Sigmoid colon (tissue), 7 donors: Measurements from ENCODE around the gene MPND. TPM values are rescaled to one million over a fixed set of nuclear protein-coding genes. Genes with fewer than 3 reads are reported as not detected.
A peak's percentile ranks its signal among the peaks of the same experiment; 100 is the strongest.

Experiments used
- DNase-seq: peaks from one replicate; pipeline ENCODE4 v3.0.0-alpha.2; 2019
- H3K27ac ChIP-seq, 4 donors: fragments of 200-600 bp; sonication (generic); one replicate each; pipeline ENCODE4 v1.5.1; 2016 to 2019; ENCODE audit warnings: mild to moderate bottlenecking in 1 of 4
- H3K27me3 ChIP-seq, 3 donors: fragments of 200-600 bp; sonication (generic); one replicate each; pipeline ENCODE4 v1.5.1; 2019; ENCODE audit warnings: mild to moderate bottlenecking in 1 of 3
- H3K36me3 ChIP-seq, 4 donors: fragments of 200-600 bp; sonication (generic); one replicate each; pipeline ENCODE4 v1.5.1; 2016 to 2019
- H3K4me1 ChIP-seq, 4 donors: fragments of 200-600 bp; sonication (generic); one replicate each; pipeline ENCODE4 v1.5.1; 2017 to 2019
- H3K4me3 ChIP-seq, 4 donors: fragments of 200-600 bp; sonication (generic); one replicate each; pipeline ENCODE4 v1.5.1; 2017 to 2019; ENCODE audit warnings: mild to moderate bottlenecking in 2 of 4, moderate library complexity in 1 of 4
- H3K9me3 ChIP-seq, 4 donors: fragments of 200-600 bp in 3 of 4; sonication (generic) in 3 of 4; one replicate each; pipeline versions ENCODE4 v1.5.1 to v1.6.1; 2013 to 2019
- CTCF ChIP-seq, 4 experiments: fragments of 450-650 bp in 3 of 4; fragments of 200-600 bp in 1 of 4; IDR thresholded peaks; one replicate each; pipeline ENCODE4 v1.5.1; 2016 to 2019; ENCODE audit warnings: antibody characterized with exemption in 4 of 4, mild to moderate bottlenecking in 3 of 4, moderate library complexity in 2 of 4
- EP300 ChIP-seq, 4 donors: sonication (generic); formaldehyde crosslinking; IDR thresholded peaks; one replicate each; pipeline ENCODE4 v1.6.1; 2017; ENCODE audit warnings: antibody characterized with exemption in 4 of 4
- POLR2A ChIP-seq, 2 donors: fragments of 450-650 bp; IDR thresholded peaks; one replicate each; pipeline ENCODE4 v1.6.1; 2016; ENCODE audit warnings: antibody characterized with exemption in 2 of 2, mild to moderate bottlenecking in 2 of 2, moderate library complexity in 2 of 2
- POLR2AphosphoS5 ChIP-seq, 4 donors: sonication (generic); formaldehyde crosslinking; IDR thresholded peaks; one replicate each; pipeline ENCODE4 v1.6.1; 2017; ENCODE audit warnings: antibody characterized with exemption in 4 of 4
- WGBS, 2 donors: extraction: QIAGEN DNeasy Blood & Tissue Kit; methylation state at CpG; one replicate each; pipeline ENCODE4 v1.1.7; 2013; 5-methylcytosine and 5-hydroxymethylcytosine counted together
- intact Hi-C: fragments of 100-400 bp; cut with DNase I; formaldehyde crosslinking; loops from one replicate; pipeline ENCODE4 v1.15.1; 2023
- polyA plus RNA-seq, 3 donors: library from polyadenylated mRNA; stranded (reverse); fragments of 200-250 nt; gene quantifications; one replicate each; pipeline ENCODE4 v1.2.3, GENCODE V29; 2013
- total RNA-seq, 4 donors: library from RNA; depleted of rRNA; stranded (reverse); fragments of >200 nt; gene quantifications; one replicate each; pipeline ENCODE4 v1.1.0, GENCODE V29; 2016
- donor health status: healthy with polysubstance abuse.
- donor health status: Bipolar disorder and iron deficiency.
- donor health status: healthy.

MPND gene
- total and polyA plus RNA-seq, 7 donors = 8.6 to 65.2 (median 13.3) TPM

- H3K27ac ChIP-seq = no peak within 1 kb of the TSS
- TF ChIP-seq POLR2A (IDR thresholded peaks at IDR 0.05) (no peak), CTCF (IDR thresholded peaks at IDR 0.05) (no peak), EP300 (IDR thresholded peaks at IDR 0.05) (no peak), POLR2AphosphoS5 (IDR thresholded peaks at IDR 0.05) (no peak)
- H3K9me3 ChIP-seq = no peaks in the 10 kb centered on the region
- no peak within 1 kb of the TSS for H3K4me3 ChIP-seq
- WGBS, 2 donors = 37 to 57% methylated on average over 8 of the region's 8 CpGs
- H3K4me1 ChIP-seq = peaks cover 0 to 10% (median 4%) of the 10 kb centered on the region in 4 donors
- intact Hi-C loops = no loop called here
- H3K36me3 ChIP-seq = no peaks in the 10 kb centered on the region
- no peak for DNase-seq
- peaks cover 0 to 23% (median 22%) of the 10 kb centered on the region in 3 donors for H3K27me3 ChIP-seq
Measured at GRCh38 chr19:4302243-4302640, 41.1 kb upstream of the MPND start, which contains the start of gene TMIGD2. TSS of gene TMIGD2 (minus strand) at chr19:4302389. CDS start at chr19:4302385, 4 bp downstream.

DNA sequence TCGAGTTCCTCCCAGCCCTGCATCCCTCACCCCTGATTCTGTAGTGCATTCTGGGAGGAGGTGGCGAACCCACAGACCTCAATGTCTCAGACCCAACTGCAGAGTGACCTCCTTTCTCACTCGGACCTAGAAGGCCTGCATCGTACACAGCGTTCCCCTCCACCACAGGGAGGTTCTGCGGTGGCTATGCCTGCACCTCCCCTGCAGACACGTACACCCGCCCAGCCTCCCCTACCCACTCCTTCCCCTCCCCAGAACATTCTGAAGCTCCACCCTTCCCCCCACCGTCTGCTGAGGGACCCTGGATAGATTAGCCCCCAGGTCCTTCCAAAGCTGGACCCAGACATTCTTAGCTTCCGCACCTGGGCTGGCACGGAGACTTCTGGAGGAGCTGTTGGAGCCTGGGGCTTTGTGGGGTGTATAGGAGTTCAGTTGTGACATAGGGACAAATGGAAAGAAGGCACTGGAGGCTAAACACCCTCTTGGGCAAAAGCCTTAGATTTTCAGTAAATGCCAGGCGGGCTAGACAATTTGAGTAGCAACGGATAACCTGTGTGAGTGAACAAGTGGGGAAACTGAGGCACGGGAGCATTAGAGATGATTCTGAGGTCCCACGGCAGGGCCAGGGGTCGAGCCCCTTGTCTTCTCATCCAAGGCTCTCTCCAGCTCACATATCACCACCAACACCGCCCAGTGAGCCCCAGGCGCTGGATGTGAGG is 39.4 kb upstream of the MPND start:
- 49 to 52% methylated on average over 18 of the region's 18 CpGs for WGBS, 2 donors
- Histone ChIP-seq H3K27me3 (peaks cover 0 to 23% (median 22%) of the 10 kb centered on the region in 3 donors), H3K27ac (no peak overlapping the region), H3K4me3 (peak overlapping the region in 3 of 4 donors; percentile 16 to 38 (median 37)), H3K36me3 (no peaks in the 10 kb centered on the region), H3K9me3 (no peaks in the 10 kb centered on the region), H3K4me1 (peaks cover 0 to 10% (median 4%) of the 10 kb centered on the region in 4 donors)
- no peak for DNase-seq
- intact Hi-C loops = no loop called here
- TF ChIP-seq EP300 (IDR thresholded peaks at IDR 0.05) (no peak), POLR2A (IDR thresholded peaks at IDR 0.05) (no peak), CTCF (IDR thresholded peaks at IDR 0.05) (no peak), POLR2AphosphoS5 (IDR thresholded peaks at IDR 0.05) (no peak)

GRCh38 chr19:4304538-4305256 is 38.7 kb upstream of the MPND start, which contains the start of gene FSD1:
TSS of gene FSD1 (plus strand) at chr19:4304598. CDS start at chr19:4304747, 149 bp downstream.
- intact Hi-C loops = no loop called here
- TF ChIP-seq POLR2A (IDR thresholded peaks at IDR 0.05) (no peak), EP300 (IDR thresholded peaks at IDR 0.05) (no peak), POLR2AphosphoS5 (IDR thresholded peaks at IDR 0.05) (no peak), CTCF (IDR thresholded peaks at IDR 0.05) (no peak)
- H3K36me3 ChIP-seq = no peaks in the 10 kb centered on the region
- no peak within 1 kb of the TSS for H3K27ac ChIP-seq
- WGBS, 2 donors = 7 to 8% methylated on average over 63 of the region's 63 CpGs
- H3K4me3 ChIP-seq = peak within 1 kb of the TSS in 3 of 4 donors; percentile 16 to 38 (median 37)
- no peak for DNase-seq
- H3K9me3 ChIP-seq = no peaks in the 10 kb centered on the region
- peaks cover 0 to 10% (median 4%) of the 10 kb centered on the region in 4 donors for H3K4me1 ChIP-seq
- H3K27me3 ChIP-seq = peaks cover 0 to 23% (median 22%) of the 10 kb centered on the region in 3 donors

DNA sequence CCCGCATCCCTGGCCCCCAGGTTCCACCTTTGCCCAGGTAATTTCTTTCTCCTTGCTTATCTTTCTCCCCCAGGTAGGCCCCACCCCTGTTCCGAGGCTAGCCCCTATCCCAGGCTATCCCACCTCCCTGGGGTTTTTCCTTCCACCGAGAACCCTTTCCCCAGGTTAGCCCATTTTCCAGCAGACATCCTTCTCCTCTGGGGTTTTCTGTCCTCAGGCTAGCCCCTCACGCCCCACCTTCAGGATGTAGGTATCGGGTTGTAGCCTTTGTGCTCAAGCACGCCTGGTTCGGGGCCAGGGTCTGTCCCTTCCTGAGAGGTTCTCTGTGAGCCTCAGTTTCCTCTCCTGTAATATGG is 38.1 kb upstream of the MPND start:
- no peak for TF ChIP-seq EP300 (IDR thresholded peaks at IDR 0.05)
- TF ChIP-seq CTCF (IDR thresholded peaks at IDR 0.05) = no peak
- no peak for TF ChIP-seq POLR2A (IDR thresholded peaks at IDR 0.05)
- TF ChIP-seq POLR2AphosphoS5 (IDR thresholded peaks at IDR 0.05) = no peak
- intact Hi-C loops = no loop called here
- Histone ChIP-seq H3K36me3 (no peaks in the 10 kb centered on the region), H3K9me3 (no peaks in the 10 kb centered on the region), H3K4me3 (no peak overlapping the region), H3K27me3 (peaks cover 0 to 23% (median 22%) of the 10 kb centered on the region in 3 donors), H3K4me1 (peaks cover 0 to 10% (median 4%) of the 10 kb centered on the region in 4 donors), H3K27ac (no peak overlapping the region)
- 59 to 78% methylated on average over 7 of the region's 7 CpGs for WGBS, 2 donors
- no peak for DNase-seq
